Psoas muscle (tissue), 8 donors: ENCODE results near the gene SMIM31. TPM values are rescaled to one million over a fixed set of nuclear protein-coding genes. Genes with fewer than 3 reads are reported as not detected.
A peak's percentile ranks its signal among the peaks of the same experiment; 100 is the strongest.

Source experiments
- ATAC-seq, 4 donors: fragments of 200-7000 bp; cut with Tn5 transposase; one replicate each; pipeline ENCODE4 v1.9.1; 2020; ENCODE audit warnings: moderate library complexity in 3 of 4, mild to moderate bottlenecking in 2 of 4
- DNase-seq, 2 donors: peaks; one replicate each; pipeline ENCODE4 v3.0.0-alpha.2; 2020
- H3K27ac ChIP-seq: fragments of 200-600 bp; one replicate; pipeline ENCODE4 v1.8.0; 2022
- H3K27me3 ChIP-seq, 3 donors: fragments of 200-600 bp in 1 of 3; one replicate each; pipeline versions ENCODE4 v1.6.1 to v1.8.0; 2013 to 2022; ENCODE audit warnings: low read length in 2 of 3, mild to moderate bottlenecking in 2 of 3, moderate library complexity in 1 of 3; ENCODE audit not compliant: insufficient read depth in 3 of 3
- H3K36me3 ChIP-seq, 2 donors: fragments of 200-600 bp in 1 of 2; one replicate each; pipeline versions ENCODE4 v1.6.1 to v1.8.0; 2013 to 2022; ENCODE audit warnings: low read depth in 1 of 2, mild to moderate bottlenecking in 1 of 2, moderate library complexity in 1 of 2; ENCODE audit not compliant: insufficient read depth in 1 of 2
- H3K4me1 ChIP-seq: fragments of 200-600 bp; one replicate; pipeline ENCODE4 v1.8.0; 2022
- H3K4me3 ChIP-seq: fragments of 200-600 bp; one replicate; pipeline ENCODE4 v1.8.0; 2022; ENCODE audit warnings: mild to moderate bottlenecking
- H3K9me3 ChIP-seq: fragments of 200-600 bp; one replicate; pipeline ENCODE4 v1.8.0; 2022
- WGBS, 3 donors: extraction: QIAGEN DNeasy Blood & Tissue Kit; methylation state at CpG; one replicate each; pipeline versions ENCODE4 v1.1.6 to v1.1.7; 2013; 5-methylcytosine and 5-hydroxymethylcytosine counted together
- intact Hi-C, 2 donors: fragments of 100-400 bp; cut with DNase I; formaldehyde crosslinking; loops; one replicate each; pipeline versions ENCODE4 v1.11.0 to v1.14.2; 2022
- polyA plus RNA-seq, 3 donors: library from polyadenylated mRNA; stranded (reverse); fragments of 200-250 nt; gene quantifications; one replicate each; pipeline ENCODE4 v1.2.3, GENCODE V29; 2013
- total RNA-seq, 4 donors: library from RNA; stranded (reverse); fragmentation: NEBNext Ultra II Directional in 2 of 4; extraction: Animal tissue kit (Norgen Biotek cat#: 25700) in 2 of 4; gene quantifications; one replicate each; pipeline versions ENCODE4 v1.2.1 to v1.2.4, GENCODE V29; 2021 to 2023
- TF ChIP-seq, protein P1 (sequence below): fragments of 200-600 bp; IDR thresholded peaks from one replicate; pipeline ENCODE4 v1.8.0; 2022; ENCODE audit warnings: antibody characterized with exemption
- donor health status: healthy with polysubstance abuse.
- donor health status: DM: no; HTN: no; CAD: no; lungs with moderate emphysema.
- donor health status: Bipolar disorder and iron deficiency.
- donor health status: healthy.
- donor health status: DM: yes; HTN: yes; CAD: no.
- donor health status: DM: no; HTN: no; CAD: no.
- donor health status: DM: no; HTN: no; CAD: no.
- donor health status: DM: yes; HTN: yes; CAD: no.

Gene SMIM31
- total and polyA plus RNA-seq, 7 donors: 0.01 TPM; not detected in 6

DNA sequence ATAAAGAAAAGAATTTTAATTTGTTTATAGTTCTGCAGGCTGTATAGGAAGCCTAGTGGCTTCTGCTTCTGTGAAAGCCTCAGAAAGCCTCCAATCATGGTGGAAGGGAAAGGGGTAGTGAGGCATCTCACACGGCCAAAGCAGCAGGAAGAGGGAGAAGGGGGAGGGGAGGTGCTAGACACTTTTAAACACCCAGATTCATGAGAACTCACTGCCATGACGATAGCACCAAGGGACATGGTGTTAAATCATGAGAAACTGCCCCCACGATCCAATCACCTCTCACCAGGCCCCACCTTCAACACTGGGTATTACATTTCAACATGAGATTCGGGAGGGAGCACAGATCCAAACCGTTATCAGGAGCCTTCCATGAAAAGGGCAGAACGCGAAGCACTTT, 18.1 kb downstream of the SMIM31 start:
- DNase-seq (no peak), ATAC-seq (no peak)
- H3K36me3 ChIP-seq: no peaks in the 10 kb centered on the region
- no peaks in the 10 kb centered on the region for H3K9me3 ChIP-seq
- H3K27me3 ChIP-seq: peaks cover 0 to 3% (median 0%) of the 10 kb centered on the region in 3 donors
- no peak overlapping the region for H3K27ac ChIP-seq
- WGBS, 3 donors: 73 to 84% (median 80%) methylated on average over 7 of the region's 7 CpGs
- H3K4me3 ChIP-seq: no peak overlapping the region
- intact Hi-C loops: loop anchor here in 1 of 2 donors (10.0 kb wide), 1 partner anchor 323 kb away; no protein-coding TSS in a partner anchor
- TF ChIP-seq, protein P1, sequence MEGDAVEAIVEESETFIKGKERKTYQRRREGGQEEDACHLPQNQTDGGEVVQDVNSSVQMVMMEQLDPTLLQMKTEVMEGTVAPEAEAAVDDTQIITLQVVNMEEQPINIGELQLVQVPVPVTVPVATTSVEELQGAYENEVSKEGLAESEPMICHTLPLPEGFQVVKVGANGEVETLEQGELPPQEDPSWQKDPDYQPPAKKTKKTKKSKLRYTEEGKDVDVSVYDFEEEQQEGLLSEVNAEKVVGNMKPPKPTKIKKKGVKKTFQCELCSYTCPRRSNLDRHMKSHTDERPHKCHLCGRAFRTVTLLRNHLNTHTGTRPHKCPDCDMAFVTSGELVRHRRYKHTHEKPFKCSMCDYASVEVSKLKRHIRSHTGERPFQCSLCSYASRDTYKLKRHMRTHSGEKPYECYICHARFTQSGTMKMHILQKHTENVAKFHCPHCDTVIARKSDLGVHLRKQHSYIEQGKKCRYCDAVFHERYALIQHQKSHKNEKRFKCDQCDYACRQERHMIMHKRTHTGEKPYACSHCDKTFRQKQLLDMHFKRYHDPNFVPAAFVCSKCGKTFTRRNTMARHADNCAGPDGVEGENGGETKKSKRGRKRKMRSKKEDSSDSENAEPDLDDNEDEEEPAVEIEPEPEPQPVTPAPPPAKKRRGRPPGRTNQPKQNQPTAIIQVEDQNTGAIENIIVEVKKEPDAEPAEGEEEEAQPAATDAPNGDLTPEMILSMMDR: no peak
- no peaks in the 10 kb centered on the region for H3K4me1 ChIP-seq

DNA sequence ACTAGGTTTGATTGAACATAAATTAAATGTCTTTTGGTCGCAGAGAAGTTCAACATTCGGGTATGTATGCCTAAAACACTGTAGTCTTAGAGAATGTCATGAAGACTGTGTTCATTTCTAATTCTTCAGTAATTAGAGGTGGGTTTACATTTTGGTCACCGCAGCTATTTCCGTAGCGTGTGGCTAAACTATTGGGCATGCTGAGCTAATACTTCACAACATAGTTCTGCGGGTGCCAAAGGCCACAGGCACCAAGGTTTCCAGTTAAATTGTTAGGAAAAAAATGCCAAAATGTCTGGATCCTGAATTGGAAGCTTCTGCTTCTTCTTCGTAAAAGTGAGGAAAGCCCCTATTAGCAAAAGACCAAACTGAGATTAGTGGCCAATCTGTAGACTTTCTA, 25.1 kb downstream of the SMIM31 start:
- intact Hi-C loops: loop anchor here in 1 of 2 donors (10.0 kb wide), 1 partner anchor 316 kb away; no protein-coding TSS in a partner anchor
- no peaks in the 10 kb centered on the region for H3K9me3 ChIP-seq
- DNase-seq (no peak), ATAC-seq (no peak)
- TF ChIP-seq, protein P1: no peak
- no peak overlapping the region for H3K4me3 ChIP-seq
- H3K36me3 ChIP-seq: no peaks in the 10 kb centered on the region
- H3K4me1 ChIP-seq: no peaks in the 10 kb centered on the region
- WGBS, 3 donors: 45 to 68% (median 51%) methylated on average over 7 of the region's 7 CpGs
- H3K27me3 ChIP-seq: no peaks in the 10 kb centered on the region
- H3K27ac ChIP-seq: no peak overlapping the region

DNA sequence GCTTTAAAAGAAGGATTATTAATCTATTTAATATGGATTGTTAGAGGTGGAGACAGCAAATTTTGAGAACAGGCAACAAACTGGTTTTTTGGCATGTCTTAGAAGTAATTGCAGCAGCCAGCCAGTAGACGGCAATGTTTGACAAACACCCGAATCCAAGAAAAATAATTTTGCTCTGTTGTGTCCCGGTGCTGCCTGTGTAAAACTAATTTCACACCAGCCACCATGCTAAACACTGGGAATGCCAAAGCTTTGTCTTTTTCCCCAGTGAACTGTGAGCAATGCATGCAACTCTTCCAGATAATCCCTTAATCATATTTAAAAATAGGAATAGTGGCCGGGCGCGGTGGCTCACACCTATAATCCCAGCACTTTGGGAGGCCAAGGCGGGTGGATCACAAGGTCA, 25.9 kb downstream of the SMIM31 start:
- Histone ChIP-seq H3K4me1 (no peaks in the 10 kb centered on the region), H3K27me3 (no peaks in the 10 kb centered on the region), H3K4me3 (no peak overlapping the region), H3K36me3 (no peaks in the 10 kb centered on the region), H3K27ac (no peak overlapping the region), H3K9me3 (no peaks in the 10 kb centered on the region)
- intact Hi-C loops: loop anchor here in 1 of 2 donors (10.0 kb wide), 1 partner anchor 315 kb away; no protein-coding TSS in a partner anchor
- TF ChIP-seq, protein P1: peak; percentile 35
- DNase-seq (no peak), ATAC-seq (peak in 1 of 4 donors; percentile 27)
- 26 to 40% (median 27%) methylated on average over 7 of the region's 7 CpGs for WGBS, 3 donors

DNA sequence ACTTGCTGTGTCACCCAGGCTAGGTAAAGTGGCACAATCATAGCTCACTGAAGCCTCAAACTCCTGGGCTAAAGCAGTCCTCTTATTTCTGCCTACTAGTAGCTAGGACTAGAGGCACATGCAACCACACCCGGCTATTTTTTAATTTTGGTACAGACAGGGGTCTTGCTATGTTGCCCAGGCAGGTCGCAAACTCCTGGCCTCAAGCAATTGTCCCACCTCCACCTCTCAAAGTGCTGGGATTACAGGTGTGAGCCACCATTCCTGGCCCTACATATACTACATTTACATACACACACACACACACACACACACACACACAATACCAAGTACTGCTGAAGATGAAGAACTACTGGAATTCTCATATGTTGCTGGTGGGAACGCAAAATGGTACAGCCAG, 26.9 kb downstream of the SMIM31 start:
- no peaks in the 10 kb centered on the region for H3K27me3 ChIP-seq
- 91 to 98% (median 97%) methylated on average over 3 of the region's 3 CpGs for WGBS, 3 donors
- H3K9me3 ChIP-seq: no peaks in the 10 kb centered on the region
- no peaks in the 10 kb centered on the region for H3K36me3 ChIP-seq
- H3K4me3 ChIP-seq: no peak overlapping the region
- H3K27ac ChIP-seq: no peak overlapping the region
- intact Hi-C loops: no loop called here
- ATAC-seq: no peak
- no peaks in the 10 kb centered on the region for H3K4me1 ChIP-seq
- TF ChIP-seq, protein P1: no peak
- no peak for DNase-seq

DNA sequence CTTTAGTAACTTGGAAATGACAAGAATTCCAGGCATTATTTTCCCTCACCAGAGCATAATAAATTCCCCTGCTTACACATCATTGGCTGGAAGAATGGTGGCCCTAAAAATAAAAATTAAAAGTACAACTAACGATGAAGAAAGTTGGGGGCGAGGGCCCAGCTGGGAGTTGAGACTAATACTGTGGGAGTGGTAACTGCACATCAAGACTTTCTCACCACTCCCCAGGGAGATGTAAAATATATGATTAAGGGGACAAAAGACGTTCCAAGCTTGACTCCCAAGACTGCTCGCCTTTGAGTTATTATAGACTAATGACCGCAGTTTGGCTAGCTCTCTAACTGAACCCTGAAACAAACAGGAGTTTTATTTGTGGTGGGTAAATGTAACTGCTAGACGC, 30.0 kb downstream of the SMIM31 start:
- no peaks in the 10 kb centered on the region for H3K9me3 ChIP-seq
- H3K27me3 ChIP-seq: no peaks in the 10 kb centered on the region
- no peak overlapping the region for H3K27ac ChIP-seq
- H3K36me3 ChIP-seq: no peaks in the 10 kb centered on the region
- H3K4me3 ChIP-seq: no peak overlapping the region
- WGBS, 3 donors: 41 to 51% (median 50%) methylated on average over 6 of the region's 6 CpGs
- intact Hi-C loops: no loop called here
- TF ChIP-seq, protein P1: no peak
- ATAC-seq (no peak), DNase-seq (no peak)
- no peaks in the 10 kb centered on the region for H3K4me1 ChIP-seq
